Progenitor cell of endocrine pancreas (in vitro differentiated cells): ENCODE measurements around the gene MRPS26. TPM values are rescaled to one million over a fixed set of nuclear protein-coding genes. Genes with fewer than 3 reads are reported as not detected.

Source experiments
- DNase-seq: peaks from one replicate; pipeline ENCODE4 v3.0.0; 2021; ENCODE audit warnings: low spot score; ENCODE audit not compliant: unreplicated experiment
- H3K27ac Mint-ChIP-seq: 2 replicates; pipeline ENCODE4 v1.8.0; 2021; ENCODE audit warnings: mild to moderate bottlenecking, moderate library complexity, mixed read lengths
- H3K27me3 Mint-ChIP-seq: 2 replicates; pipeline ENCODE4 v1.8.0; 2021; ENCODE audit warnings: mixed read lengths
- H3K36me3 Mint-ChIP-seq: 2 replicates; pipeline ENCODE4 v1.8.0; 2022; ENCODE audit warnings: mixed read lengths; ENCODE audit not compliant: insufficient read depth
- H3K4me1 Mint-ChIP-seq: 2 replicates; pipeline ENCODE4 v1.8.0; 2021; ENCODE audit warnings: low read depth, mixed read lengths
- H3K4me3 Mint-ChIP-seq: 2 replicates; pipeline ENCODE4 v1.8.0; 2021; ENCODE audit warnings: low read depth, mild to moderate bottlenecking, moderate library complexity, mixed read lengths
- H3K9me3 Mint-ChIP-seq: 2 replicates; pipeline ENCODE4 v1.8.0; 2021; ENCODE audit warnings: low read depth, mixed read lengths
- total RNA-seq: library from RNA; stranded (reverse); gene quantifications from 2 replicates; pipeline ENCODE4 v1.2.1, GENCODE V29; 2021
- TF ChIP-seq, protein P1 (sequence below): fragments of 200-600 bp; sonication (generic); IDR thresholded peaks from one replicate; pipeline ENCODE4 v1.5.0; 2021; ENCODE audit warnings: antibody characterized with exemption, mild to moderate bottlenecking; ENCODE audit not compliant: unreplicated experiment

The MRPS26 gene
- total RNA-seq, 1 donor from 2014 or later, result 74.3 TPM

DNA sequence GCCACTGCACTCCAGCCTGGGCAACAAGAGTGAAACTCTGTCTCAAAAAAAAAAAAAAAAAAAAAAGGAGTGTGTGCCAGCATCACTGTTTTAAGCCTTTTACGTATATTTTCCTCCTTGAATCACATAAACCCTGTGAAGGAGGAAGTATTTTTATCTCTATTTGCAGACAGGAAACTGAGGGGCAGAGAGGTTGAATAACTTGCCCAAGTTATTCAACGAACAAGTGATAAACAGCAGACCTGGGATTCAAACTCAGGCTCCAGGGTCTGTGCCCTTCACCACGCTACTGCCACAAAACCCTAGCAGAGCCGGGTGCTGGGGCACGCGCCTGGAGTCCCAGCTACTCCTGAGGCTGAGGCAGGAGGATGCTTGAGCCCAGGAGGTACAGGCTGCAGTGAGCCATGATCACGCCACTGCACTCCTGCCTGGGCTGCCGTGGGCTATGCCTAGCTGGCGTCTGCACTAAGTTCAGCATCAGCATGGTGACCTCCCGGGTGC, 48.1 kb downstream of the MRPS26 start:
- TF ChIP-seq, protein P1, sequence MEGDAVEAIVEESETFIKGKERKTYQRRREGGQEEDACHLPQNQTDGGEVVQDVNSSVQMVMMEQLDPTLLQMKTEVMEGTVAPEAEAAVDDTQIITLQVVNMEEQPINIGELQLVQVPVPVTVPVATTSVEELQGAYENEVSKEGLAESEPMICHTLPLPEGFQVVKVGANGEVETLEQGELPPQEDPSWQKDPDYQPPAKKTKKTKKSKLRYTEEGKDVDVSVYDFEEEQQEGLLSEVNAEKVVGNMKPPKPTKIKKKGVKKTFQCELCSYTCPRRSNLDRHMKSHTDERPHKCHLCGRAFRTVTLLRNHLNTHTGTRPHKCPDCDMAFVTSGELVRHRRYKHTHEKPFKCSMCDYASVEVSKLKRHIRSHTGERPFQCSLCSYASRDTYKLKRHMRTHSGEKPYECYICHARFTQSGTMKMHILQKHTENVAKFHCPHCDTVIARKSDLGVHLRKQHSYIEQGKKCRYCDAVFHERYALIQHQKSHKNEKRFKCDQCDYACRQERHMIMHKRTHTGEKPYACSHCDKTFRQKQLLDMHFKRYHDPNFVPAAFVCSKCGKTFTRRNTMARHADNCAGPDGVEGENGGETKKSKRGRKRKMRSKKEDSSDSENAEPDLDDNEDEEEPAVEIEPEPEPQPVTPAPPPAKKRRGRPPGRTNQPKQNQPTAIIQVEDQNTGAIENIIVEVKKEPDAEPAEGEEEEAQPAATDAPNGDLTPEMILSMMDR, result no peak
- Mint-ChIP-seq H3K4me1 (peaks cover 2% of the 10 kb centered on the region), H3K27me3 (peaks cover 41% of the 10 kb centered on the region), H3K27ac (no peak overlapping the region), H3K36me3 (no peaks in the 10 kb centered on the region), H3K9me3 (no peaks in the 10 kb centered on the region), H3K4me3 (no peak overlapping the region)
- no peak for DNase-seq

DNA sequence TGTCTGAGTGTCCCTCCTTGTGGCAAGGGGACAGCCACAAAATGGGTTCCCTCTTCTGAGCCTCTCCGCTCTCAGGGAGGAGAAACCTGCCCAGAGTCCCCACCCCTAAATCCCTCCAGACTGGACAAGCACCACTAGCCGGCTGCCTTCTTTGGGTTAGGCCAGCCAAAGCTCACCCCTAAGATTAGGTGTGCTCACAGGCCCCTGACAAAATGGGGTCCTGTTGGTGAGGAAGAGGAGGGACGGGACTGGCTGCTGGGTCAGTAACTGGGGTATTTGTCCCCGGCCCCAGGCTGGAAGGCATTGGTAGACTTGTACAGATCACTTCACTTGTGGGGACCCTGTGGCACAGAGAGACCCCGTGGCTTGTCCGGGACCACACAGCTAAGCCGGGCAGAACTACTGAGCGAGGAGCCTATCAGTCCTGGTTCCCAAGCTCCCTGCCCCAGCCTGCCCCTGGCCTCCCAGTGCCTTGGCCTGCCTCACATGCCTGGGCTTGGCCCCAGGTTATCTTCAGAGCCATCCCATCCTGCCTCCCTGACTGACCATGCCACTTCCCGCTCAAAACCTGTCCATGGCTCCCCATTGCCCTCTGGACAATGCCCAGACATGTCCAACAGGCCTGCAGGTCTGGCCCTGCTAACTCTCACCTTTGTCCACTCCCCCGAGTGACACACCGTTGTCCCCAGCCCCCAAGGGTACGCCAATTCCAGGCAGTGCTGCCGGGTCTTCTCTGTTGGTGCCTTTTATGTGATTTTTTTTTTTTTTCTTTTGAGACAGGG, 49.2 kb downstream of the MRPS26 start:
- H3K27ac Mint-ChIP-seq, result no peak overlapping the region
- H3K9me3 Mint-ChIP-seq, result no peaks in the 10 kb centered on the region
- no peaks in the 10 kb centered on the region for H3K36me3 Mint-ChIP-seq
- TF ChIP-seq, protein P1, result no peak
- peaks cover 34% of the 10 kb centered on the region for H3K27me3 Mint-ChIP-seq
- DNase-seq, result no peak
- no peak overlapping the region for H3K4me3 Mint-ChIP-seq
- H3K4me1 Mint-ChIP-seq, result peaks cover 2% of the 10 kb centered on the region

Other genes with a start within 250 kb of the MRPS26 start
- 130 and 131 TPM in 2 replicates for gene CPXM1, start 245.4 kb upstream of the MRPS26 start, total RNA-seq
- not detected in 2 replicates for gene C20orf141, start 231.1 kb upstream of the MRPS26 start, total RNA-seq
- not detected in 2 replicates for gene TMEM239, start 229.7 kb upstream of the MRPS26 start, total RNA-seq
- gene PCED1A, start 205.4 kb upstream of the MRPS26 start, total RNA-seq, result 81.1 and 89.2 TPM in 2 replicates
- gene VPS16, start 205.3 kb upstream of the MRPS26 start, total RNA-seq, result 47.8 and 48.5 TPM in 2 replicates
- 71.7 and 73.2 TPM in 2 replicates for gene PTPRA, start 172.6 kb upstream of the MRPS26 start, total RNA-seq
- 2.7 TPM in 2 replicates for gene GNRH2, start 2.4 kb upstream of the MRPS26 start, total RNA-seq
- gene OXT, start 25.6 kb downstream of the MRPS26 start, total RNA-seq, result not detected in 2 replicates
- gene AVP, start 38.7 kb downstream of the MRPS26 start, total RNA-seq, result not detected in 2 replicates
- gene FASTKD5, start 113.8 kb downstream of the MRPS26 start, total RNA-seq, result 14.2 and 16.1 TPM in 2 replicates
- 8.3 and 9.2 TPM in 2 replicates for gene UBOX5, start 113.8 kb downstream of the MRPS26 start, total RNA-seq
- 47.8 and 48.7 TPM in 2 replicates for gene LZTS3, start 127.5 kb downstream of the MRPS26 start, total RNA-seq
- gene DDRGK1, start 158.6 kb downstream of the MRPS26 start, total RNA-seq, result 73.0 and 78.0 TPM in 2 replicates
- gene ITPA, start 163.4 kb downstream of the MRPS26 start, total RNA-seq, result 62.3 and 67.8 TPM in 2 replicates
- gene SLC4A11, start 193.1 kb downstream of the MRPS26 start, total RNA-seq, result 1.9 and 2.0 TPM in 2 replicates